ENCODE results near the gene PLS1. TPM values are rescaled to one million over a fixed set of nuclear protein-coding genes. Genes with fewer than 3 reads are reported as not detected.
A peak's percentile ranks its signal among the peaks of the same experiment; 100 is the strongest.
"Not testable (repeated sequence)": the region's sequence is repeated elsewhere in the genome, so short reads cannot be mapped to it uniquely, and the experiment has no call there.

Gene PLS1
- total RNA-seq, 4 donors from 2014 or later, result 13.3 to 21.3 (median 16.8) TPM

- no peaks in the 10 kb centered on the region for H3K36me3 ChIP-seq
- no peak overlapping the region for H3K4me3 ChIP-seq (replicated peaks in 1 of 3)
- intact Hi-C loops (cut with DNase I), result no loop called here
- peaks cover 0 to 16% of the 10 kb centered on the region in 2 donors for H3K4me1 ChIP-seq
- no peak for DNase-seq
- H3K27ac ChIP-seq, result no peak overlapping the region
- no peak for TF ChIP-seq POLR2A (IDR thresholded peaks at IDR 0.05)
- TF ChIP-seq, protein P1, sequence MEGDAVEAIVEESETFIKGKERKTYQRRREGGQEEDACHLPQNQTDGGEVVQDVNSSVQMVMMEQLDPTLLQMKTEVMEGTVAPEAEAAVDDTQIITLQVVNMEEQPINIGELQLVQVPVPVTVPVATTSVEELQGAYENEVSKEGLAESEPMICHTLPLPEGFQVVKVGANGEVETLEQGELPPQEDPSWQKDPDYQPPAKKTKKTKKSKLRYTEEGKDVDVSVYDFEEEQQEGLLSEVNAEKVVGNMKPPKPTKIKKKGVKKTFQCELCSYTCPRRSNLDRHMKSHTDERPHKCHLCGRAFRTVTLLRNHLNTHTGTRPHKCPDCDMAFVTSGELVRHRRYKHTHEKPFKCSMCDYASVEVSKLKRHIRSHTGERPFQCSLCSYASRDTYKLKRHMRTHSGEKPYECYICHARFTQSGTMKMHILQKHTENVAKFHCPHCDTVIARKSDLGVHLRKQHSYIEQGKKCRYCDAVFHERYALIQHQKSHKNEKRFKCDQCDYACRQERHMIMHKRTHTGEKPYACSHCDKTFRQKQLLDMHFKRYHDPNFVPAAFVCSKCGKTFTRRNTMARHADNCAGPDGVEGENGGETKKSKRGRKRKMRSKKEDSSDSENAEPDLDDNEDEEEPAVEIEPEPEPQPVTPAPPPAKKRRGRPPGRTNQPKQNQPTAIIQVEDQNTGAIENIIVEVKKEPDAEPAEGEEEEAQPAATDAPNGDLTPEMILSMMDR (IDR thresholded peaks at IDR 0.05), result no peak
- no peaks in the 10 kb centered on the region for H3K9me3 ChIP-seq
- no peaks in the 10 kb centered on the region for H3K27me3 ChIP-seq
Observed at GRCh38 chr3:142576792-142577191, 19.4 kb upstream of the PLS1 start.

DNA sequence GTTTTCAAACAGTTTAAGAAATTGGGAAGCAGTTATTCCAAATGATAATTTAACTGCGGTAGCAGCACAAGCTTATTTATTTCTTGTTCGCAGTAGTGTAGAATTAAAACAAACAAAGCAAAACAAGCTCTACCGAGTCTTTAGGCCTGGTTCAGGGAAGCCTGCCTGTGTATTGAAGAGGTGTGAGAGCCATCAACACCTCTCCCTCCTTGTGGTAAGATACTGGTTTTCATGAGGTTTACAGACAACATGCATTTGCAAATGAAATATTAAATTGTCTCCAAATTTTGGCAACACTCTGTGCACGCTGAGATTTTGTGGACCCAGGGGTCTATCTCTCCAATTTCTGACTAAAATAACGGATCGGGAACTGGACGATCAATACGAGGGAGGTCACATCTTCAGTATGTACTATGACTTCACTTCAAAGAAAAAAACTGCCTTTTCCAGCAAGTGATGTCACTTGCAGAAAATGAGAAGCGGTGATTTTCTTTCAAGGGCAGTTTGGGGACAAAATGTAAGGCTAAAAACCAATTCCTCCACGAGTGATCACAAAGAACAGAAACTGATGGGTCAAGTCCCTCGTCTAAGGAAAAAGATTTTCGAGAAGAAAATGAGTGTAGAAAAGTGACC is 18.4 kb upstream of the PLS1 start:
- intact Hi-C loops (cut with DNase I), result no loop called here
- no peak for TF ChIP-seq POLR2A (IDR thresholded peaks at IDR 0.05)
- TF ChIP-seq, protein P1 (IDR thresholded peaks at IDR 0.05), result no peak
- DNase-seq, result no peak
- Histone ChIP-seq H3K9me3 (no peaks in the 10 kb centered on the region), H3K27ac (peak overlapping the region in 2 of 3 donors; percentile 85 to 95), H3K4me1 (peaks cover 0 to 16% of the 10 kb centered on the region in 2 donors), H3K4me3 (replicated peaks in 1 of 3) (peak overlapping the region; percentile 57 to 85 (median 70)), H3K27me3 (no peaks in the 10 kb centered on the region), H3K36me3 (no peaks in the 10 kb centered on the region)
- WGBS, 2 donors, result 6 to 7% methylated on average over 12 of the region's 12 CpGs

DNA sequence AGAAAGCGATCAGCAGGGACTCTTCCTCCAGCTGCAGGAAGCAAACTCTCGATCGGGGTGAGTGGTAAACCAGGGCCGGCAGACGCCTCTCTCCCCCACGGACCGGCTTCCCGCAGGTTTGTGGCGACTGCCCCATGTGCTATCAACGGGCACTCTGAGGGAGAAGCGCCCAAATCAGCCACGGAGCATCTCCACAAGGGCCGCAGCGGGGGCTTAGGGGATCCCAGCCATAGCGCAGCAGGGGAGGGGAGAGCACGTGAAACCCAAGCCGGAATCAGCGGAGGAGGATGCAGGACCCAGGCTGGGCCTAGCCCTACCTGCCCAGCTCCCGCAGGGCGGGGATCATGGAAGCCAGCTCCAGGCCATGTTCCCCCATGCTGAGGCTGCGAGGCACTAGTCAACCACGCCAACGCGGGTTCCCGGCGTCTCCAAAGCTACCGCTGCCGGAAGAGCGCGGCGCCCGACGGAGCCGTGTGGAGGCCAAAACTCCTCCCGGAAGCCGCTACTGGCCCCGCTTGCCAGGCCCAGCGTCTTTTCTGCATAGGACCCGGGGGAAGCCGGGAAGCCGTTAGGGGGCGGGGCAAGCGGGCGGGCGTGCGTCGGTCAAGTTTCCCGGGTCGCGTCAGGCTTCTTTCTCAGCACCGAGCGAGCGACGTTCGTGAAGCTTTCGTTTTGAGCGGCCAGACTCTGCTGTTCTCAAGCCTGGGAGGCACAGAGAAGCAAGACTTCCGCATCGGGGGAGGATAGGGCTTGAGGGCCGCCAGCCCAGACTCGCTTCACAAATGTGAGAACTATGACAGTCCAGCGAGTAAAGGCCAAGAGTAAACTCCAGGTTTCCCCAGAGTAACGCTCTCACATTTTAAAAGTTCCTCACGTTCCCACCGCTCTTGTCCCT is 17.6 kb upstream of the PLS1 start, which contains the start of gene ATR:
Gene ATR (minus strand): TSS at position 405 of the 895 bp plus-strand sequence. CDS start 29 bp downstream, at position 376.
- WGBS, 2 donors, result 1% methylated on average over 21 to 30 of the region's 65 CpGs
- intact Hi-C loops (cut with DNase I), result no loop called here

GRCh38 chr3:142580061-142580423 is 16.2 kb upstream of the PLS1 start:
- H3K27ac ChIP-seq, result no peak overlapping the region
- 89 to 94% methylated on average over 1 of the region's 1 CpG for WGBS, 2 donors
- intact Hi-C loops (cut with DNase I), result loop anchor here (5.0 to 10.0 kb wide), 2 partner anchors 145 to 412 kb away; partner anchors contain the start of gene TRPC1

More for the DNA sequence above, 17.6 kb upstream of the PLS1 start, which contains the start of gene ATR:
- H3K4me3 ChIP-seq (replicated peaks in 1 of 3), result peak within 1 kb of the TSS; percentile 57 to 85 (median 70)
- H3K27ac ChIP-seq, result peak within 1 kb of the TSS; percentile 82 to 95 (median 85)
- DNase-seq, result peak; percentile 97 to 98
- peaks cover 0 to 16% of the 10 kb centered on the region in 2 donors for H3K4me1 ChIP-seq
- no peaks in the 10 kb centered on the region for H3K27me3 ChIP-seq
- no peaks in the 10 kb centered on the region for H3K9me3 ChIP-seq
- TF ChIP-seq, protein P1 (IDR thresholded peaks at IDR 0.05), result peak in 1 of 6 experiments; percentile 31
- peak; percentile 16 to 80 for TF ChIP-seq POLR2A (IDR thresholded peaks at IDR 0.05)
- H3K36me3 ChIP-seq, result no peaks in the 10 kb centered on the region

DNA sequence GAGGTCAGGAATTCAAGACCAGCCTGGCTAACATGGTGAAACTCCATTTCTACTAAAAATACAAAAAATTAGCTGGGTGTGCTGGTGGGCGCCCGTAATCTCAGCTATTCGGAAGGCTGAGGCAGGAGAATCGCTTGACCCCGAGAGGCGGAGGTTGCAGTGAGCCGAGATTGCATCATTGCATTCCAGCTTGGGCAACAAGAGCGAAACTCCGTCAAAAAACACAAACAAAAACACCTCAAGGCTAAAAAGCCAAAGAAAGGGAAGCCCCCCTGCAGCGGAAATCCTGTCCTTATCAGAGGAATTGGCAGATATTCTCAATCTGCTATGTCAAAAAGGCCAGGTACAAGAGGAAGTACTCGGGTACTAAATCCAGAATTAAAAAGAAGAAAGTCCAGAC is 15.1 kb upstream of the PLS1 start:
- peaks cover 0 to 16% of the 10 kb centered on the region in 2 donors for H3K4me1 ChIP-seq
- H3K9me3 ChIP-seq; H3K36me3 ChIP-seq; H3K27ac ChIP-seq; H3K4me3 ChIP-seq (replicated peaks in 1 of 3); H3K27me3 ChIP-seq; DNase-seq: not testable (repeated sequence)
- intact Hi-C loops (cut with DNase I), result loop anchor here (5.0 to 10.0 kb wide), 2 partner anchors 144 to 411 kb away; partner anchors contain the start of gene TRPC1
- 72 to 73% methylated on average over 11 of the region's 11 CpGs for WGBS, 2 donors

More at GRCh38 chr3:142580061-142580423, 16.2 kb upstream of the PLS1 start:
- Histone ChIP-seq H3K36me3 (no peaks in the 10 kb centered on the region), H3K4me3 (replicated peaks in 1 of 3) (no peak overlapping the region), H3K27me3 (no peaks in the 10 kb centered on the region), H3K4me1 (peaks cover 0 to 16% of the 10 kb centered on the region in 2 donors), H3K9me3 (no peaks in the 10 kb centered on the region)
- no peak for DNase-seq
- TF ChIP-seq, protein P1 (IDR thresholded peaks at IDR 0.05), result no peak
